Kidney epithelial cell (primary cell): ENCODE data around the gene MEGF11. TPM values are rescaled to one million over a fixed set of nuclear protein-coding genes. Genes with fewer than 3 reads are reported as not detected.

ENCODE experiments used
- DNase-seq: peaks from one replicate; pipeline ENCODE4 v3.0.0-alpha.2; 2010; ENCODE audit warnings: low read depth
- H3K27me3 ChIP-seq: 2 replicates; pipeline ENCODE4 v1.6.0; 2011; ENCODE audit warnings: low read length; ENCODE audit not compliant: control insufficient read depth, insufficient read depth
- H3K36me3 ChIP-seq: 2 replicates; pipeline ENCODE4 v1.5.1; 2011; ENCODE audit warnings: low read length; ENCODE audit not compliant: control insufficient read depth, insufficient read depth
- H3K4me3 ChIP-seq: 2 replicates; pipeline ENCODE4 v1.5.1; 2011; ENCODE audit warnings: low read depth, mild to moderate bottlenecking, control low read depth, low read length
- total RNA-seq: library from RNA; depleted of rRNA; stranded (reverse); fragments of >200 nt; gene quantifications from 2 replicates; pipeline ENCODE4 v1.2.3, GENCODE V29; 2015
- TF ChIP-seq, protein P1 (sequence below): IDR thresholded peaks from 2 replicates; pipeline ENCODE4 v1.5.1; 2011; ENCODE audit warnings: mild to moderate bottlenecking, moderate library complexity, low read length, control low read depth, inconsistent platforms; ENCODE audit not compliant: insufficient read depth, poor library complexity, severe bottlenecking

The MEGF11 gene
- total RNA-seq, 1 donor from 2014 or later: 0.63 TPM

DNA sequence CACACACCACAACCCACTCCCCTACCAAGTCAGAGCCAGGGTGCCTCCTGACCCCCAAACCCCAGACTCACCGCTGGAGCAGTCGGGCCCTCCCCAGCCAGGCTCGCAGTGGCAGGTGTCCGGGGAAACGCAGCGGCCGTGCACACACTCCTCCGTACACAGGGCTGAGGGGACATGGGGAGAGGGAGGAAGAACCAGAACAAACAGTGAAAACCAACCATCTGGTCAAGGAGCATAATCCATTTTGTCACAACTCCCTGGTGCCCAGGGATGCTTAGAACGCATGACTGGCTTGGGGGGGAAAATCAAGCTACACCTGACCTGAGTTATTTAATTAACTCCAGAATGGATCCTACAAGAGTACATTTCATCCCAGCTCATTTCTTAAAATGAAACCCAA, 159.2 kb downstream of the MEGF11 start:
- no peak for DNase-seq
- Histone ChIP-seq H3K27me3 (peaks cover 13% of the 10 kb centered on the region), H3K36me3 (no peaks in the 10 kb centered on the region), H3K4me3 (no peak overlapping the region)
- TF ChIP-seq, protein P1, sequence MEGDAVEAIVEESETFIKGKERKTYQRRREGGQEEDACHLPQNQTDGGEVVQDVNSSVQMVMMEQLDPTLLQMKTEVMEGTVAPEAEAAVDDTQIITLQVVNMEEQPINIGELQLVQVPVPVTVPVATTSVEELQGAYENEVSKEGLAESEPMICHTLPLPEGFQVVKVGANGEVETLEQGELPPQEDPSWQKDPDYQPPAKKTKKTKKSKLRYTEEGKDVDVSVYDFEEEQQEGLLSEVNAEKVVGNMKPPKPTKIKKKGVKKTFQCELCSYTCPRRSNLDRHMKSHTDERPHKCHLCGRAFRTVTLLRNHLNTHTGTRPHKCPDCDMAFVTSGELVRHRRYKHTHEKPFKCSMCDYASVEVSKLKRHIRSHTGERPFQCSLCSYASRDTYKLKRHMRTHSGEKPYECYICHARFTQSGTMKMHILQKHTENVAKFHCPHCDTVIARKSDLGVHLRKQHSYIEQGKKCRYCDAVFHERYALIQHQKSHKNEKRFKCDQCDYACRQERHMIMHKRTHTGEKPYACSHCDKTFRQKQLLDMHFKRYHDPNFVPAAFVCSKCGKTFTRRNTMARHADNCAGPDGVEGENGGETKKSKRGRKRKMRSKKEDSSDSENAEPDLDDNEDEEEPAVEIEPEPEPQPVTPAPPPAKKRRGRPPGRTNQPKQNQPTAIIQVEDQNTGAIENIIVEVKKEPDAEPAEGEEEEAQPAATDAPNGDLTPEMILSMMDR: no peak

DNA sequence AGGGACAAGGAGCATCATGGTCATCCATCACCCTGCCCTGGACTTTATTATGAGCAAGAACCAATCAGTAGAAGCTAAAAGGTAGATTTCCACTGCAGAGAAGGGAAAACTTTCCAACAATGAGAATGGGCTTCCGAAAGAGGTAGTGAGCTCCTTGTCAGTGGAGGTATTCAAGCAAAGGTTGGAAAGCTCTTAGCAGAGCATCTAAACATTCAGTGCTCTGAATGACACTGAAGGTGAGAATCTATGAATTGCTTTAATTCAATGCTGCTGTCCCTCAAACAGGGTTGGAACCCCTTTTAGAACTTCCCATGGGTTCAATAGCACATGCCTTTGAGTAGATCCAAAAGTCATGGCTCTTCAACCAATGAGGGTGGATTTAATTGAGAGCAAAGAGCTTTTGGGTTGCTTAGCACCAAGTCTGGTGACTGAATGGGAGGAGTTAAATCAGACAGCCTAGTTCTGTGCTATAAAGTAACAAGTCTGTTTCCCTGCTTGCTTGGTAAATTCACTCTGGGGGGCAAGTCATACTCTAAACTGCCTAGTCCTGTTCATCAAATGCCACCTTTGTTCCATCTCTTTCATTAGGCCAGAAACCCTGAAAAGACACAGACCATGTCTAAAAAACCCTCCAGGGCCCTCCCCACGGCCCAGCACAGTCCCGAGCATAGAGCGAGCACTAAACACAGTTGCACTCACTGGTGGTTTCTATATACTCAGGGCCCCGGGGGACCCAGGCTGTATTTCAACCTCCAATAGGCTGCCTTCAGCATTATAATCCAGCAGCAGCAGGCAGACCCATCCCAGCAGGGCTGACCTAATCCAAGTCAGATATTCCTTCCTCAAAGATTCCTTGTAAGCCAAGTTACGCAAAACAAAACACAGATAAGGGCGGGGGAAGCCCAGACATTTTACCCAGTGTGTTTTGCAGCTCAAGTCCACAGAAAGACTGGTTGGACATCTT, 161.2 kb downstream of the MEGF11 start:
- H3K36me3 ChIP-seq: no peaks in the 10 kb centered on the region
- no peak overlapping the region for H3K4me3 ChIP-seq
- peaks cover 13% of the 10 kb centered on the region for H3K27me3 ChIP-seq
- DNase-seq: no peak
- TF ChIP-seq, protein P1: no peak

DNA sequence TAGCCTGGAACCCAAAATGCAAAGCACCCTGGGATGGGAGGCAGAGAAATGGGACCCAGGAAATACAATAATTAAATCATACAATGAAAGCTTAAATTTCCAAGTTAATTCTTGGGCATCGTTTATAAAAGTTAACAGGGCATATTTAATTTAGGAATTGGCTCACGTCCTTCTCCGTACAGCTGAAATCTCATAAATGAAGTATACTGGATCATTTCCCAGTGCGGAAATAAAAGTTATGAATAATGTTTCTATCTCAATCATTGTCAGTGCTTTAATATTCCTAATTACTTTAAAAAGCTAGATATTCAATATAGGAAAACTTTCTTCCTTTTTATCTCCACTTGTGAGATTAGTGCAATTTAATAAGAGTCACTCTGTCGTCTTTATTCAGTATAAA, 164.0 kb downstream of the MEGF11 start:
- peaks cover under 1% of the 10 kb centered on the region for H3K27me3 ChIP-seq

DNA sequence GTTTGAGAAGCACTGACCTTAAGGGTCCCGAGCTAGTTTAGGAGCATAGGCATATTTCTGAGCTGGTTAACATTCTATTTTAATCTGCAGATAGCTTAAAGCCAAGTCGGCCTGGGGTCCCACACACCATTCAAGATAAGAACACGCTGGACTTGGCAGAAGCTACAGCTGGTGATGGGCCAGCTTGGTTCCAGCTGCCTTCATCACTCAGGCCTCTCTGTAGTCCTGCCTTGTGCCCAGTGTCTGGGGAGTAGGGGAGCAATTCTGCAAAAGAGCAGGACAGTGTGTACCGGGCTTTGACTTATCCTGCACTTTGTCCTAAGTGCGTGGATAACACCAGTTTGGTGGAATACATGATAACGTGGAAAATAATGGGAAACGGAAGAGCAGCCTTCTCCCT, 164.5 kb downstream of the MEGF11 start:
- TF ChIP-seq, protein P1: no peak
- no peak for DNase-seq
- Histone ChIP-seq H3K4me3 (no peak overlapping the region), H3K36me3 (no peaks in the 10 kb centered on the region), H3K27me3 (no peaks in the 10 kb centered on the region)

More for the DNA sequence above, 164.0 kb downstream of the MEGF11 start:
- DNase-seq: no peak
- no peak overlapping the region for H3K4me3 ChIP-seq
- TF ChIP-seq, protein P1: no peak
- no peaks in the 10 kb centered on the region for H3K36me3 ChIP-seq

DNA sequence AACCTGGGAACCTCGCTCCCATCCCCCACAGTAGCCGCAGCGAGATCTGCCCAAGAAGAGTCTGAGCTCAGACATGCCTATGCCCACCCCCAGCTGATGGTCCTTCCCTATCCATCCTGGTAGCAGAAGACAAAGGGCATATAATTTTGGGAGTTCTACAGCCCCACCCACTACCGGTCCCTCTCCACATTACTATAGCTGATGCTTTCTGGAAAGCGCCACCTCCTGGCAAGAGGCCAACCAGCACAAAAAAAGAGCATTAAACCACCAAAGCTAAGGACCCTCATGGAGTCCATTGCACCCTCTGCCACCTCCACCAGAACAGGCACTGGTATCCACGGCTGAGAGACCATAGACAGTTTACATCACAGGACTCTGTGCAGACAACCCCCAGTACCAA, 168.4 kb downstream of the MEGF11 start:
- Histone ChIP-seq H3K4me3 (no peak overlapping the region), H3K27me3 (no peaks in the 10 kb centered on the region), H3K36me3 (no peaks in the 10 kb centered on the region)
- TF ChIP-seq, protein P1: no peak
- DNase-seq: no peak
